Measurements from ENCODE around the gene SEC22B. TPM values are rescaled to one million over a fixed set of nuclear protein-coding genes. Genes with fewer than 3 reads are reported as not detected.
"Not testable (repeated sequence)": the region's sequence is repeated elsewhere in the genome, so short reads cannot be mapped to it uniquely, and the experiment has no call there.

SEC22B gene
- total and polyA plus RNA-seq, 5 donors from 2014 or later = 16.4 to 24.9 (median 19.5) TPM

DNA sequence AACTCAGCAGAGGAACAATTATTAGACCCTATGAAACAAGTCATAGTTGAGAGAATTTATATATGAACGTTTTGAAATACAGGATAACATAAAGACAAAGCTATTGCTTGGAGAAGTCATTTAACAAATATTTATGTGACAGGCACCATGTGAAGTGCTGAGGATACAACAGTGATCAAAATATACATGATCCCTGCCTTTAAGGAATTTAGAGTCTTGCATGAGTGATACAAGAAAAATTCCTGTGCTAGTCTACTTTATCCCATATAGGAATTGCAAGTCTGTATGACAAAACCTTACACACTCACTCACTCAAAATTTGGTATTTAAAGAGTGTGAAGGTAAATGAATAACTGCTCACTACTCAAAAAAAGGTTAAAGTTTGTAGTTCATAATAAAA lies 17.8 kb downstream of the SEC22B start:
- not testable (repeated sequence) for H3K9me3 Mint-ChIP-seq; H3K27me3 ChIP-seq (ENCODE audit: control insufficient read depth, insufficient read depth, low read length); ATAC-seq (ENCODE audit: low read depth in 2 of 2); DNase-seq; H3K27me3 Mint-ChIP-seq; H3K27ac Mint-ChIP-seq; H3K36me3 ChIP-seq (ENCODE audit: control insufficient read depth, insufficient read depth, low read length); H3K4me3 ChIP-seq (ENCODE audit: low read depth, low read length); H3K36me3 Mint-ChIP-seq; H3K4me1 ChIP-seq (ENCODE audit: control insufficient read depth, insufficient read depth, low read length, poor library complexity, severe bottlenecking); H3K4me1 Mint-ChIP-seq; H3K9me3 ChIP-seq (ENCODE audit: control insufficient read depth in 2 of 2, low read length in 2 of 2); H3K27ac ChIP-seq (ENCODE audit: insufficient read depth, low read length, poor library complexity, severe bottlenecking); H3K4me3 Mint-ChIP-seq

DNA sequence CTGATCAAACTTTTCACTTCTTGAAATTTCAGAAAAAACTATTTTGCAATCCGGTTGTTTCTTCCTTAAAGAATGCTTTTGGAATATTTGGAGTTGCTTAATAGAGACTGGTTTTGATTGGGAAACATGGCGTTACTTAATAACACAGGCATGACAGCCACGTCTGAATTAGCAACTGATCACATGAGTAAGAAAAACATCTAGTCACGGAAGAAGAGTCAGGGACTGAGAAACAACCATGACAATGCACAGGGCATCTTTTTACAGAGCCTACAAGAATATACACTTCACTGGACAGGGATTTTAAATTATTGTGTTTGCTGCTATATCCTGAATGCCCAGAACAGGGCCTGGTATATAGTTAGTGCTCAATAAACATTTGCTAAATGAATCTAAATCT lies 18.2 kb downstream of the SEC22B start:
- not testable (repeated sequence) for H3K4me1 ChIP-seq (ENCODE audit: control insufficient read depth, insufficient read depth, low read length, poor library complexity, severe bottlenecking); H3K36me3 Mint-ChIP-seq; DNase-seq; H3K27ac ChIP-seq (ENCODE audit: insufficient read depth, low read length, poor library complexity, severe bottlenecking); H3K27me3 Mint-ChIP-seq; H3K27ac Mint-ChIP-seq; H3K9me3 ChIP-seq (ENCODE audit: control insufficient read depth in 2 of 2, low read length in 2 of 2); H3K9me3 Mint-ChIP-seq; H3K27me3 ChIP-seq (ENCODE audit: control insufficient read depth, insufficient read depth, low read length); H3K4me3 Mint-ChIP-seq; H3K4me1 Mint-ChIP-seq; ATAC-seq (ENCODE audit: low read depth in 2 of 2); H3K36me3 ChIP-seq (ENCODE audit: control insufficient read depth, insufficient read depth, low read length); H3K4me3 ChIP-seq (ENCODE audit: low read depth, low read length)

DNA sequence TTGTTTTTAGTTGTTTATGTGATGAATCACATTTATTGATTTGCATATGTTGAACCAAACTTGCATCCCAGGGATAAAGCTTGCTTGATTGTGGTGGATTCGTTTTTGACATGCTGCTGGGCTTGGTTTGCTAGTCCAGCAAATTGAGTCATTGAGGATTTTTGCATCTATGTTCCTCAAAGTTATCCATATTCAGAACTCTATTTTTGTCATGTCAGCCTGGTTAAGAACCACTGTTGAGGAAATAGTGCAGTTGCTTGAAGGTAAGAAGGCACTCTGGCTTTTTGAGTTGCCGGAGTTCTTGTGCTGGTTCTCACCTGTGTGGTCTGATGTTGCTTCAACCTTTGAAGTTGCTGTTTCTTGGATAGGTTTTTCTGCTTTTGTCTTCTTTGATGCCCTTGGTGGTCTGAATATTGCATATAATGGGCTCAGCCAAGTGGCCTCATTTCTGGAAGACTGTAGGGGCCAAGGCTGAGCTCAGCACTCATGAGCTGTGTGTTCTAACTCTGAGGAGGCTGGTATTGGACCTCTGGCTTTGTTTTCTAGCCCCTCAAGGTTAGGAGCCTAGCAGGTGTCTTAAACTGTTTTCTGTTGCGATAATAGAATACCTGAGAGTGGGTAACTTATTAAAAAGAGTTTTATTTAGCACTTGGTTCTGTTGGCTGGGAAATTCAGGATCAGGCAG lies 26.0 kb downstream of the SEC22B start:
- H3K36me3 ChIP-seq (ENCODE audit: control insufficient read depth, insufficient read depth, low read length); H3K9me3 ChIP-seq (ENCODE audit: control insufficient read depth in 2 of 2, low read length in 2 of 2); H3K9me3 Mint-ChIP-seq; ATAC-seq (ENCODE audit: low read depth in 2 of 2); H3K27me3 ChIP-seq (ENCODE audit: control insufficient read depth, insufficient read depth, low read length); H3K27me3 Mint-ChIP-seq; H3K27ac ChIP-seq (ENCODE audit: insufficient read depth, low read length, poor library complexity, severe bottlenecking); H3K4me3 ChIP-seq (ENCODE audit: low read depth, low read length); DNase-seq; H3K4me1 ChIP-seq (ENCODE audit: control insufficient read depth, insufficient read depth, low read length, poor library complexity, severe bottlenecking); H3K36me3 Mint-ChIP-seq; H3K4me1 Mint-ChIP-seq; H3K4me3 Mint-ChIP-seq: not testable (repeated sequence)
- peak overlapping the region in 2 of 3 donors; percentile 76 to 83 for H3K27ac Mint-ChIP-seq

DNA sequence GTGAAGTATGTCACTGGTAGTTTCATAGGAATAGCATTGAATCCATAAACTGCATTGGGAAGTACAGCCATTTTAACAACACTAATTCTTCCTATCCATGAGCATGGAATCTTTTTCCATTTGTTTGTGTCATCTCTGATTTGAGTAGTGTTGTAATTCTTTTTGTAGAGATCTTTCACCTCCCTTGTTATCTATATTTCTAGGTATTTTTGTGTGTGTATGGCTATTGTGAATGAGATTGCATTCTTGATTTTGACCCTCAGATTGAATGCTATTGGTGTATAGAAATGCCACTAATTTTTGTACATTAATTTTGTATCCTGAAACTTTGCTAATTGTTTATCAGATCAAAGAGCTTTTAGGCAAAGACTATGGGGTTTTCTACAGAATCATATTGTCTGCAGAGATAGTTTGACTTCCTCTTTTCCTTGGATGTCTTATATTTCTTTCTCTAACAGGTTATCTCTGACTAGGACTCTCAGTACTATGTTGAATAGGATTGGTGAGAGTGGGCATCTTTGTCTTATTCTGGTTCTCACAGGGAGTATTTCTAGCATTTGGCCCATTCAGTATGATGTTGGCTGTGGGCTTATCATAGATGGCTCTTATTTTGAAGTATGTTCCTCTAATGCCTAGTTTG lies 26.8 kb downstream of the SEC22B start:
- H3K4me1 Mint-ChIP-seq; H3K36me3 ChIP-seq (ENCODE audit: control insufficient read depth, insufficient read depth, low read length); DNase-seq; H3K9me3 ChIP-seq (ENCODE audit: control insufficient read depth in 2 of 2, low read length in 2 of 2); ATAC-seq (ENCODE audit: low read depth in 2 of 2); H3K27me3 Mint-ChIP-seq; H3K27ac Mint-ChIP-seq; H3K4me3 Mint-ChIP-seq; H3K27me3 ChIP-seq (ENCODE audit: control insufficient read depth, insufficient read depth, low read length); H3K4me1 ChIP-seq (ENCODE audit: control insufficient read depth, insufficient read depth, low read length, poor library complexity, severe bottlenecking); H3K27ac ChIP-seq (ENCODE audit: insufficient read depth, low read length, poor library complexity, severe bottlenecking); H3K9me3 Mint-ChIP-seq; H3K4me3 ChIP-seq (ENCODE audit: low read depth, low read length); H3K36me3 Mint-ChIP-seq: not testable (repeated sequence)

DNA sequence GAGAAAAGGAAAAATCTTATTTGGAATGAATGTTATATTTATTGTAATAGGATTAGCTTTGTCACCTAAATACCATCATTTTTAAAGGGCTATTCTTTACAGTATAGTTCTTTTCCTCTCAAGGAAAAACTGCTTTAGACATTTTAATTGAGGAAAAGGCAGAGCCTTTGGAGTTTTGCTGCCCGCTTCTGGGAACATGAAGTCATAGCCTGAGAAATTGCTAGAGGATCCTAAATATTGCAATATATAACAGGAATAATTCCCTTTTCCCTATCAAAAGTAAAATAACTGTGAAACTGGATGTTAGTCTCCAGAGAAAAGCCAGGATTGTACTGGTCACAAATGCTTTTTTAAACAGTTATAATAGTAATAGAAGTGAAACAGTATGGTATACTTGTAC lies 30.5 kb downstream of the SEC22B start:
- not testable (repeated sequence) for H3K9me3 Mint-ChIP-seq; H3K9me3 ChIP-seq (ENCODE audit: control insufficient read depth in 2 of 2, low read length in 2 of 2); H3K4me3 ChIP-seq (ENCODE audit: low read depth, low read length); H3K27ac ChIP-seq (ENCODE audit: insufficient read depth, low read length, poor library complexity, severe bottlenecking); H3K36me3 Mint-ChIP-seq; DNase-seq; H3K36me3 ChIP-seq (ENCODE audit: control insufficient read depth, insufficient read depth, low read length); H3K27me3 ChIP-seq (ENCODE audit: control insufficient read depth, insufficient read depth, low read length); H3K4me3 Mint-ChIP-seq; H3K27me3 Mint-ChIP-seq; H3K27ac Mint-ChIP-seq; ATAC-seq (ENCODE audit: low read depth in 2 of 2)
- H3K4me1 Mint-ChIP-seq = peaks cover 12 to 23% (median 17%) of the 10 kb centered on the region in 4 donors
- H3K4me1 ChIP-seq (ENCODE audit: control insufficient read depth, insufficient read depth, low read length, poor library complexity, severe bottlenecking) = peaks cover 17% of the 10 kb centered on the region

- Mint-ChIP-seq H3K27ac (peak overlapping the region in 1 of 3 donors; percentile 83), H3K4me1 (peaks cover 10 to 23% (median 17%) of the 10 kb centered on the region in 4 donors)
- not testable (repeated sequence) for H3K36me3 ChIP-seq (ENCODE audit: control insufficient read depth, insufficient read depth, low read length); H3K36me3 Mint-ChIP-seq; H3K27me3 ChIP-seq (ENCODE audit: control insufficient read depth, insufficient read depth, low read length); H3K4me3 Mint-ChIP-seq; H3K27me3 Mint-ChIP-seq; H3K4me3 ChIP-seq (ENCODE audit: low read depth, low read length); H3K9me3 Mint-ChIP-seq; H3K9me3 ChIP-seq (ENCODE audit: control insufficient read depth in 2 of 2, low read length in 2 of 2); ATAC-seq (ENCODE audit: low read depth in 2 of 2); H3K27ac ChIP-seq (ENCODE audit: insufficient read depth, low read length, poor library complexity, severe bottlenecking); DNase-seq
- H3K4me1 ChIP-seq (ENCODE audit: control insufficient read depth, insufficient read depth, low read length, poor library complexity, severe bottlenecking) = peaks cover 17% of the 10 kb centered on the region
These were observed 31.7 kb downstream of the SEC22B start for GRCh38 chr1:120144626-120145025.

GRCh38 chr1:120144169-120144568 lies 32.2 kb downstream of the SEC22B start:
- H3K27ac ChIP-seq (ENCODE audit: insufficient read depth, low read length, poor library complexity, severe bottlenecking) = not testable (repeated sequence)

DNA sequence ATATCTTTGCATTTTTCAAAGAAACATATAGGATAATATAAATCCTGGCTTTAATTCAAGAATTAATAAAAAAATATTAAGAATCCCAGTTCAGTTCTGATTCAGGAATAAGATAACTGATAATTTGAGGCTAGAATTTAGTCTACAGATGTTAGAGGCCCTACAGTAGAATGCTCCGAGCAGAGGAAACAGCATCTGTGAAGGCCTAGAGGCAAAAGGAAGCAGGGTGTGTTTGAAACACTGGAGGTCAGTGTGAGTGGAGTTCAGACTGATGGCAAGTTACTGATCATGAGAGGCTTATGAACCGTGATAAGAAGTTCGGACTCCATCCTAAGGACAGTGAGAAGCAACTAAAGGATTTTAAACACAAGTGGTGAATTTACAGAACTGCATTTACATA lies 33.0 kb downstream of the SEC22B start:
- H3K27me3 Mint-ChIP-seq; H3K27me3 ChIP-seq (ENCODE audit: control insufficient read depth, insufficient read depth, low read length); H3K36me3 ChIP-seq (ENCODE audit: control insufficient read depth, insufficient read depth, low read length); H3K36me3 Mint-ChIP-seq; H3K4me3 Mint-ChIP-seq; ATAC-seq (ENCODE audit: low read depth in 2 of 2); H3K9me3 ChIP-seq (ENCODE audit: control insufficient read depth in 2 of 2, low read length in 2 of 2); H3K9me3 Mint-ChIP-seq; H3K27ac ChIP-seq (ENCODE audit: insufficient read depth, low read length, poor library complexity, severe bottlenecking): not testable (repeated sequence)
- H3K4me3 ChIP-seq (ENCODE audit: low read depth, low read length) = peak overlapping the region; percentile 51
- Mint-ChIP-seq H3K4me1 (peaks cover 10 to 21% (median 17%) of the 10 kb centered on the region in 4 donors), H3K27ac (peak overlapping the region in 1 of 3 donors; percentile 79)
- H3K4me1 ChIP-seq (ENCODE audit: control insufficient read depth, insufficient read depth, low read length, poor library complexity, severe bottlenecking) = peaks cover 17% of the 10 kb centered on the region
- DNase-seq = peak in 1 of 3 donors; percentile 28

More at GRCh38 chr1:120144169-120144568, 32.2 kb downstream of the SEC22B start:
- not testable (repeated sequence) for H3K27me3 Mint-ChIP-seq; H3K36me3 Mint-ChIP-seq; H3K9me3 Mint-ChIP-seq; H3K9me3 ChIP-seq (ENCODE audit: control insufficient read depth in 2 of 2, low read length in 2 of 2); H3K27me3 ChIP-seq (ENCODE audit: control insufficient read depth, insufficient read depth, low read length); H3K36me3 ChIP-seq (ENCODE audit: control insufficient read depth, insufficient read depth, low read length); DNase-seq; H3K4me3 ChIP-seq (ENCODE audit: low read depth, low read length); ATAC-seq (ENCODE audit: low read depth in 2 of 2)
- Mint-ChIP-seq H3K4me3 (peak overlapping the region in 1 of 4 donors; percentile 21), H3K27ac (peak overlapping the region in 2 of 3 donors; percentile 39 to 83), H3K4me1 (peaks cover 10 to 21% (median 17%) of the 10 kb centered on the region in 4 donors)
- peaks cover 17% of the 10 kb centered on the region for H3K4me1 ChIP-seq (ENCODE audit: control insufficient read depth, insufficient read depth, low read length, poor library complexity, severe bottlenecking)
